H1 (cell line): ENCODE measurements around the gene SHISA9. TPM values are rescaled to one million over a fixed set of nuclear protein-coding genes. Genes with fewer than 3 reads are reported as not detected.

Source experiments
- CREB1 ChIP-seq: IDR thresholded peaks from 2 replicates; pipeline ENCODE4 v1.6.1; 2012; ENCODE audit warnings: inconsistent platforms
- EZH2 ChIP-seq: fragments of 200-600 bp; sonication (generic); IDR thresholded peaks from 2 replicates; pipeline ENCODE4 v1.7.1; 2012; ENCODE audit warnings: low read depth, mild to moderate bottlenecking, moderate library complexity, low read length, inconsistent platforms; ENCODE audit not compliant: severe bottlenecking
- JUN ChIP-seq: IDR thresholded peaks from 2 replicates; pipeline ENCODE4 v1.6.1; 2011; ENCODE audit warnings: low read depth, mild to moderate bottlenecking, improper control_type of control experiment, low read length
- SIRT6 ChIP-seq: IDR thresholded peaks from one replicate; pipeline ENCODE4 v1.7.1; 2012; ENCODE audit warnings: low read length, inconsistent platforms
- TBP ChIP-seq: IDR thresholded peaks from 2 replicates; pipeline ENCODE4 v1.6.1; 2011; ENCODE audit warnings: low read depth, low read length, improper control_type of control experiment
- polyA plus RNA-seq, 7 experiments: library from polyadenylated mRNA; depleted of rRNA in 3 of 7; stranded (reverse) in 5 of 7; unstranded in 2 of 7; fragments of >200 nt in 5 of 7; fragments of 200-250 nt in 2 of 7; gene quantifications; 1 replicate in 5 of 7; 2 replicates in 1 of 7; 4 replicates in 1 of 7; pipeline versions ENCODE4 v1.2.1 to v1.2.3, GENCODE V29; 2011 to 2013; ENCODE audit warnings: missing spikeins in 2 of 7, mixed read lengths in 2 of 7
- total RNA-seq: library from RNA; stranded (reverse); fragmentation: NEBNext Ultra II Directional; extraction: Animal tissue kit (Norgen Biotek cat#: 25700); gene quantifications from 2 replicates; pipeline ENCODE4 v1.2.1, GENCODE V29; 2021

SHISA9 gene
- total and polyA plus RNA-seq, 2 of the 8 experiments (the other 6 are each of a cell fraction or from before 2014, with no cell fraction given): 25.6 to 39.8 TPM

DNA sequence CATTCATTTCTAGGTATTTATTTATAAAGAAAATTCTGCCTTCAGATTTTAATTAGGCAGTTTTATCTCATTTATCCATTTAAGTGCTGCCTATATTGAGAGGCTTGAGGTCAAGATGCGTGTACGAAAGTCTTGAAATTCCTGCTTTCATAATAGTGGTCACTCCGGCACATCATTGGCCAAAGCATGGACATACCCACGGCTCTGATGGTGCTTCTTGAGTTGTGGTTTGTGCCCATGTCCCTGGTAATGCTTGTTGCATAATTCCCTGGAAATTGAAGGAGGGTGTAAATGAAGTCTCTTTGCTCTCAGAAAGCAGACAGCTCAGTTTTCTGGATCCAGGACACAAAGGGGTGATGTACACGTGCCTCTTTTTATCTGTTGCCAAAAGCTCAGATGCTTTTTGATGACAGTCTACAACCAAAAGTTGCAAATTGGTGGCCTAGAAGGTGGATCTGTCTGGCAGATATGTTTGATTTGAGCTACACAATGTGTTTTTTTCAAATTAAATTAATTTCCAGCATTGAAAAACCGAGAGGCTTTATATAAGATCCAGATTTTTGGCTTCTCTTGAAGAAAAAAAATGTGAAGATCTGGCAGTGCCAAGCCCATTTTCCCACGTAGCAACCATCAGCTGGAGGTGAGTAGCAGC is 94.4 kb downstream of the SHISA9 start (continued):
- TF ChIP-seq EZH2: no peak
- TF ChIP-seq TBP: no peak
- TF ChIP-seq CREB1: no peak
- no peak for TF ChIP-seq SIRT6
- no peak for TF ChIP-seq JUN
